GM12872 (cell line): ENCODE results near the gene TIMM23.

Experiments
- CTCF ChIP-seq: IDR thresholded peaks from 3 replicates; pipeline ENCODE4 v1.5.1; 2011; ENCODE audit warnings: low read depth, mild to moderate bottlenecking, low read length, moderate library complexity; ENCODE audit not compliant: insufficient read depth

Gene TIMM23

GRCh38 chr10:46002916-46003693 lies 30.8 kb downstream of the TIMM23 start:
- no peak for TF ChIP-seq CTCF

- no peak for TF ChIP-seq CTCF
Observed at GRCh38 chr10:46004963-46005362, 32.7 kb downstream of the TIMM23 start.

GRCh38 chr10:46005383-46005782 lies 33.1 kb downstream of the TIMM23 start:
- TF ChIP-seq CTCF, result no peak

- no peak for TF ChIP-seq CTCF
Observed at GRCh38 chr10:46006219-46006618, 33.9 kb downstream of the TIMM23 start.

- no peak for TF ChIP-seq CTCF
Observed at GRCh38 chr10:46012746-46013145, 40.5 kb downstream of the TIMM23 start.

GRCh38 chr10:46014206-46014605 lies 41.9 kb downstream of the TIMM23 start:
- no peak for TF ChIP-seq CTCF

GRCh38 chr10:46014683-46015405 lies 42.6 kb downstream of the TIMM23 start:
- no peak for TF ChIP-seq CTCF
